H1 (cell line): Measurements from ENCODE around the gene FXYD3. TPM values are rescaled to one million over a fixed set of nuclear protein-coding genes. Genes with fewer than 3 reads are reported as not detected.

Experiments
- BACH1 ChIP-seq: IDR thresholded peaks from 2 replicates; pipeline ENCODE4 v1.6.1; 2012; ENCODE audit warnings: low read length, improper control_type of control experiment
- FOSL1 ChIP-seq: IDR thresholded peaks from 2 replicates; pipeline ENCODE4 v1.6.1; 2011; ENCODE audit warnings: mild to moderate bottlenecking, low read depth, low read length, moderate library complexity; ENCODE audit not compliant: insufficient read depth
- SP1 ChIP-seq: IDR thresholded peaks from 2 replicates; pipeline ENCODE4 v1.6.1; 2011; ENCODE audit warnings: low read depth, low read length
- TBP ChIP-seq: IDR thresholded peaks from 2 replicates; pipeline ENCODE4 v1.6.1; 2011; ENCODE audit warnings: low read depth, low read length, improper control_type of control experiment
- polyA plus RNA-seq, 7 experiments: library from polyadenylated mRNA; depleted of rRNA in 3 of 7; stranded (reverse) in 5 of 7; unstranded in 2 of 7; fragments of >200 nt in 5 of 7; fragments of 200-250 nt in 2 of 7; gene quantifications; 1 replicate in 5 of 7; 2 replicates in 1 of 7; 4 replicates in 1 of 7; pipeline versions ENCODE4 v1.2.1 to v1.2.3, GENCODE V29; 2011 to 2013; ENCODE audit warnings: missing spikeins in 2 of 7, mixed read lengths in 2 of 7
- total RNA-seq: library from RNA; stranded (reverse); fragmentation: NEBNext Ultra II Directional; extraction: Animal tissue kit (Norgen Biotek cat#: 25700); gene quantifications from 2 replicates; pipeline ENCODE4 v1.2.1, GENCODE V29; 2021

Gene FXYD3
- total and polyA plus RNA-seq, 2 of the 8 experiments (the other 6 are each of a cell fraction or from before 2014, with no cell fraction given) = 0.33 TPM; not detected in 1

GRCh38 chr19:35099155-35099896 is 16.3 kb upstream of the FXYD3 start (continued):
- TF ChIP-seq FOSL1 = no peak
- no peak for TF ChIP-seq BACH1
- TF ChIP-seq SP1 = no peak
- TF ChIP-seq TBP = no peak
